Suppressor macrophage treated with lipopolysaccharide for 4 hours (primary cell): ENCODE results near the gene MLLT10.

ENCODE experiments used
- DNase-seq: peaks from one replicate; pipeline ENCODE4 v3.0.0-alpha.2; 2020

MLLT10 gene

GRCh38 chr10:21533467-21534279 is at the start of gene MLLT10:
MLLT10 (plus strand) TSS chr10:21534232; CDS start chr10:21534645, 413 bp downstream.
- DNase-seq = peak; percentile 92

DNA sequence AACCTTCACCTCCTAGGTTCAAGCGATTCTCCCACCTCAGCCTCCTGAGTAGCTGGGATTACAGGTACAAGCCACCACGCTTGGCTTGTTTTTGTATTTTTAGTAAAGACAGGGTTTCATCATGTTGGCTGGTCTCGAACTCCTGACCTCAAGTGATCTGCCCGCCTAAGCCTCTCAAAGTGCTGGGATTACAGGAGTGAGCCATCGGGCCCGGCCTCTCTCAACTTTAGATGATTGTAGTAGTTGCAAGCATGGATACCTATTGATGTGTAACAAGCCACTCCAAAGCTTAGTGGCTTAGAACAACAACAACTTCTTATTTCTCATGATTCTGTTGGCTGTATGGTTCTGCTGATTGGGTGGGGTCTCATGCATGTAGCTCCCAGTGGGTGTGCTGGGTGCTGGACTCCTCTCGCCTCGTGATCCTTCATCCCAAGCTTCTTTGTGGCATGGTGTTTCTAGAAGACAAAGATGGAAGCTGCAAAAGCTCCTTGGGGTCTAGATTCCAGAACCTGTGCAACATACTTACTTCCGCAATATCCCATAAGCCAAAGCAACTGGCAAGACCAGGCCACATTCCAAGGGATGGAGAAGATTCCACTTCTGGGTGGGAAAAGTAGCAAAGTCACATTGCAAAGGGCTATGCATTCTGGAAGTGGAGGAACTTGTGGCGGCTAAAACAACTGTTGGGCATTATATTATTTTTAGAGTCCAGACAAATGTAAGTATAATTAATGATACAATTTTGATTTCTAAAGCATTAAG is 46.4 kb upstream of the MLLT10 start:
- DNase-seq = no peak

GRCh38 chr10:21488246-21488956 is 45.6 kb upstream of the MLLT10 start:
- DNase-seq = no peak

DNA sequence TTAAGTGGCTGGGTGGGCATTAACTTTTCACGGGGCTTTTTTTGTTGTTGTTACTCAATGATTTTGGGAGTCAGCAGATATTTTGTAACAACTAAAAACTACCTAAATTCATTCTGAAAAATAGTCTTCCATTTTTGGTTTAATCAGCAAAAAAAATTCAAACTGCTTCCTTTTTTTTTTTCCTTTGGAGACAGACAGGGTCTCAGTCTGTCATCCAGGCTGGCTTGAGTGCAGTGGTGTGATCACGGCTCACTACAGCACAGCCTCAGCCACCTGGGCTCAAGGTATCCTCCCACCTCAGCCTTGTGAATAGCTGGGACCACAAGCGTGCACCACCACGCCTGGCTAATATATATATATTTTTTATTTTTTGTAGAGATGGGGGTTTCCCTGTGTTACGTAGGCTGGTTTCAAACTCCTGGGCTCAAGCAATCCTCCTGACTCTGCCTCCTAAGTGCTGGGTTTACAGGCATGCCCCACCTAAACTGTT is 45.0 kb upstream of the MLLT10 start:
- peak; percentile 22 for DNase-seq

DNA sequence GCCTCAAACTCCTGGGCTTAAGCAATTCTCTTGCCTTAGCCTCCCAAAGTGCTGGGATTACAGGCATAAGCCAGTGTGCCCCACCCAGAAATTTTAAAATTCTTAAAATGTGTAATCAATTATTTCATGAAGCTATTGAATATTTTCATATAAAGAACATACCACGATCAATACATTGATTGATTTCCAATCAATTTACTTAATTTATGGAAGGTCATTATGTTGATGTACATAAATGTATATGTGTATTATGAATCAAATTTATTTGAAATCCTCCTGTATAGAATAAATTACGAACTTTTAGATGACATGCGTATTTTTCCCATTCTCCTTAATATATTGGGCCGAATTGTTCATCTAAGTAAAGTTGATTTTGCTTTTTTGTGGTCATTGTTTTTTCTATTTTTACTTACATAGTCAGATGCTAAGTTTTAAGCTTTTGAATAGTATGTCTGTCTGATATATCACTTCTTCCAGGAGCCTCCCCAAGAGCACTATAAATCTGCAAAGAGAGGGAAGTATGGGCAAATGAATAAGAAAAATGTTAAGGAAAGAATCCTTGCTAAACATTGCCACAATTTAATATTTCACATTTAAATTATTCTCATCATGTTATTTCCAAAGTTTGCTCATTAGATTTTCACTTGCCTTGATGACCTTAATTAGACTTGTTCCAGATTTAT is 43.9 kb upstream of the MLLT10 start:
- no peak for DNase-seq

DNA sequence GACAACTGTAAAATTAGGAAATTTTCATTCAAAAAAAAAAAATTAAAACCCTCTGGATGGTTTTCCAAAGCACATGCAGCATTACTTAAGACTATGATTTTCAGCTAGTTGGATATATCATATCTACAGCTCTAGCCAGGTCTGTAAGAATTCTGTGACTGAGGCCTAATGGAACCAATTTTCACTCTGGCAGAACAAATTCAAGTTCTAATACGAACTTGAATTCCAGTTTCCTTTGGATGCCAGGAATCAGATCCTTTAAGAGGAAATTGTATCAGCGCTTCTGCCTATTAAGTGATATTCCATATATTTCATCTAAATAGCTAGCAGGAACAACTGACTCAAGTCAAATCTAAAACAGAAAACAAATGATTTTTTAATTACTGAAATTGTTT is 43.3 kb upstream of the MLLT10 start:
- DNase-seq = no peak

DNA sequence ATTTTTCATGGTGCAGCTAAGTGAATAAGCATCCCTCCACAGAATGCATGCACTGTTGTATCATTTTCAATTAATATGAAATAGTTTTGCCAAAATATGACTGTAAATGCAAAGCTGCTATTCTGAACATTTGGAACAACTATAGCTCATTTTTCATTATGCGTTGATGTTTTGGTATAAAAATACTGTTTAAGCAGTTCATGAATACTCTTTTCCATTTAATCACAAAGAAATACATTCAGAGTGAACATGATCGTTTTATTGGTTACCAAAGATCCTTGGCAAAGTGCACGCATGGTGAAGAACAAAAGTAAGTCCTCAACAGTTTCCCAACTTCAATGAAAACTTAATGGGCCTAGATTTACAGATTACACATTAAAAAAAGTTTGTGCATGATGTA is 41.6 kb upstream of the MLLT10 start:
- DNase-seq = no peak

- DNase-seq = peak; percentile 10
These were observed 40.2 kb upstream of the MLLT10 start for GRCh38 chr10:21493784-21494183.

GRCh38 chr10:21494191-21495001 is 39.6 kb upstream of the MLLT10 start:
- peak; percentile 39 for DNase-seq

- DNase-seq = no peak
These were observed 38.9 kb upstream of the MLLT10 start for GRCh38 chr10:21495002-21495751.

DNA sequence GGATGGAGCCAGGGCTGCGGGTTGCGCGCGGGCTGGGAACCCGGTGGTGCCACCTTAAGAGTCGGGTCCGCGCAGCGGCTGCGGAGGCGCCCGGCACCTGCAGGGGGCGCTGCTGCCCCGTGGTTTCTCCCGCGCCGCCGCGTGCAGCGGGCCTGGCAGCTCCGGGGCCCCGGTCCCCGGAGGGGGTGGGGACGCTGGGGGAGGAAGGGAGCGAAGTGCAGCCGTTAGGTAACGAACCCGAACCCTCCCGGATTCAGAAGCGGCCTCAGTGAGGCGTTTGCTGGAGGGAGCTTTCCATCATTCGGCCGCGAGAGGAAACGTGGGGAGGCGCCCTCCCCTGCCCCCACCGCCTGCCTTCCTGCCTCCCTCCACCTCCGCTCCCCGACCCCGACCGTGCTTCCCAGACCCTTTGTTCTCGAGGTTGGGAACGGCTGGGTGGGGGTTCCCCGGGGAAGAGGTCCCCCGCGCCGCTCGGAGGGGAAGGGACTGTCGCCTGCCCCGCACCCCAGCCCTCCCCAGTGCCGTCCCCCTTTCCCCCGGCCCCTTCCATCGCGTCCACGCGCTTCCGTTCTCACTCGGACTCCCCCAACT is 38.2 kb upstream of the MLLT10 start:
- peak; percentile 89 for DNase-seq

DNA sequence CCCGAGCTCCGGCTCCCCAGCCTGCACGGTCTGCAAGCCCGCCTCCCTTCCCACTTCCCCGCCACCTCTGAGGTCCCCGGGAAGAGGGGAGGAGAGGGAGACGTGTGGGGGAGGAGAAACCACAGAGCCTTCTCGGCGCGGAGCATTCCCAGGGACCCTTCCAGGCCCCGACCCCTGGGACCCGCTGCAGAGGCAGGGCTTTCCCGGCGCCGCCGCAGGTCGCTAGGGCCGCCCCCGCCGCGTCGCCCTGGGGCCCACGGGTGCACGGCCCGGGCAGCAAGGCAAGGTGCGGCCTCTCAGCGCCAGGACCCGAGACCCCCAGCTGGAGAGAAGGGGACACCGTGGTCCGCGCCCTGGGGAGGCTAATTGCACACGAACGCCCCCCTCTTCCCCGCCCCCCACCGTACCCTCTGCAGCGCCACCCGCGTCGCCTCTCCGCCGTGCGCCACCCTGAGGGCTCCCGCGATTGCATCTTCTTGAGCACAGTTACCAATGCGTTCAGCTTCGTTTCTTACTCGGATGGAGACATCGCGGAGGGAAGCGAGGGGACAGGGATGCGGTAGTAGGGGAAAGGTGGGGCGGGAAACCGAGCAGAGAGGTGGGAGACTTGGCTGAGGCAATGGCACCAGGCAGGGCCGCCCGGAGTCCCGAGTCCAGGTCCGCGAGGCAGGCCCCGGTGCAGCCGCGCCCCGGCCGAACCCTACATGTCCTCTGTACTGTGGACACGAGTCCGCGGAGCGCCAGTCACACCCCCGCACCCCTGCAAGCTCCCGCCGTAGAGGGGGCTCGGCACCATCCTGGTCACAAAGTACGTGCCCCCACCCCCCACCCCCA is 37.5 kb upstream of the MLLT10 start:
- peak; percentile 43 for DNase-seq

- peak; percentile 71 for DNase-seq
These were observed 36.7 kb upstream of the MLLT10 start for GRCh38 chr10:21497177-21497807.

DNA sequence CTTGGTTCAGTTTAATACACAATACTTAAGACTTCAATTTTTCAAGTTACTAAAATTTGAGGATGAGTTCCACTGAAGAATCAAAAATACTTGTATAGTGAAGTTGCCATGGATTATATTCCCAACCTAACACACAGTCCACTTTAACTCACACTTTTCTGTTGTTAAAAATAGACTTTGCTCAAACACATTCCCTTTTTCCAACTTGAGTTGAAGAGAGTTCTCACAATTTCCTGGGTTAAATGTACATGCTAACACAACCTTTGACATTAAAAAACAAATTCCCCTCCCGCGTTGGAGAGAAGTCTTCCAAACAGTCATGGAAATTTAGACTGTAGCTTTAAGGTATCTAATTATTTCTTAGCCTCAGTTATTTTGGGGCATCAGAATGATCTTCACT is 35.7 kb upstream of the MLLT10 start:
- DNase-seq = no peak

DNA sequence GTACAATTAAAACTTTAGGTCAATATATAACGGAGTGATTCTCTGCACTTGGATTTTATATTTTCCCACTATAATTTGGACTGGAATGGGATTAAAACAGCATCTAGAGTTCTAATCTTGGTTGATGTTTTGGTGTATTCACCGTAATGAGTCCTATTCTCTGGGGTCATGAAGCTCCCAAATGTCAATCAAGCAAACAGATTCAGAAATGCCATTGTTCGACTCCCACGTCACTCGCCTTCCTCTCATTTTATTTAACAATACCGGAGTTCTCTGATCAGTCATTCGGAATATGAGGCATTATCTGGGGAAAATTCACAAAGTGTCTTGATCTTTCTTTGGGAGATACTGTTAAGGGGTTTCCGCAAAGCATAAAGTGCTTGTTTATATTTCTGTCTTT is 35.0 kb upstream of the MLLT10 start:
- no peak for DNase-seq

DNA sequence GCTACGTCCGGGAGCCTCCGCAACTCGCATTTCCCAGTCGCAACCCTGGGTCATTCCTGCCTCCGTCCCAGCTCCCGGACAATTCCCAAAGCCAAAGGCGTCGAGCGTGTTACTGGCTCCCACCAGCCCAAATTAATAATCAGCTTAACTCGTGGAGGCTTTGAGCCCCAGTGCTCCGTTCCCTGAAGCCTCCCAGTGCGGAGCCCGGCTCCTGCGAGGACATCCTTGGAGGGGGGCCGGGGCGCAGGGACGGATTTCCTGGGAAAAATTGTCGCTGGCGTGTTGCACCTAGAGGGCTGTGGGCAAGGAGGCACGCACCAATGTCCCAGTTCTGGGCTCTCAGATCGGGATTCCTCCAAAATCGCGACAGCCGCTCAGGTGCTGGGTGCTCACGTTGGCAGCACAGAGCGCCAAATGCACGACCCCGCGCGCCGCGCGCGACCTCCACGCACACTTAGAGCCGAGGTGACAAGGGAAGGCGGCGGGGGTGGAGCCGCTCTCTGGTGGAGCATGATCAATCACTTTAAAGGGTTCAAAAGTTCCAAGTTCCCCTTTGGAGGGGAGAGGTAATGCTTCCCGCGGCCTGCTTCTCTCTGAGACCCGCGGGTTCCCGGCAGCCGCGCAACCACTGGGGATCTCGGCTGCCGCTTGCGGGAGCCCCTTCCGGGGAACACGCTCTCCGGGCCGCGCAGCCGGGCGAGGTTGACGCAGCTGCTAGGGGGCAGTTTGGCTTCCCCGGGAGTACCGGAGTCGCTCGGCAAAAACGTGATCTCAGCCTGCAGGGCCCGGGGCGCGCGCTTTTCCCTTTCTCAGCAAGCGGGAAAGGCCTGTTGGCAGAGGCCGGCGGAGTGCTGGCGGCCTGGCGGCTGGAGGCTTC is 34.1 kb upstream of the MLLT10 start:
- DNase-seq = no peak

DNA sequence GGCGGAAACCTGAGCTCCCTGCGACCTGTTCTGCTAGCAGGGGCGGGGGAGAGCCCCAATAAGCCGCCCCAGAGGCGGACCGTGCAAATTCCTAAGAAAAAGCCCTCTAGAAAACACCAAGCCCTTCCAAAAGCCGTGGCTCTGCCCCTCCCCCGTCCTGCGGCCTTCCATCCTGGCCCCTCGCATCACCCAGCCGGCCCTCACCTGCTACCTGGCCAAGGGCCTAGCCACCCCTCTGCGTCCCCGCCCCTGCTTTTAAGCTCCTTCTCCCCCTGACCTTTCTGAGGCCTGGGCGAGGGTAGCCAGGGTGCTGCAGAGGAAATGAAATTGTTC is 33.5 kb upstream of the MLLT10 start:
- DNase-seq = no peak

GRCh38 chr10:21501091-21501490 is 32.9 kb upstream of the MLLT10 start:
- no peak for DNase-seq
